ENCODE results near the gene CACNB1.

Gene CACNB1

GRCh38 chr17:39126436-39126835 lies 71.0 kb downstream of the CACNB1 start:
- DNase-seq (ENCODE audit: low read depth in 4 of 4, low spot score in 1 of 4) = no peak

DNA sequence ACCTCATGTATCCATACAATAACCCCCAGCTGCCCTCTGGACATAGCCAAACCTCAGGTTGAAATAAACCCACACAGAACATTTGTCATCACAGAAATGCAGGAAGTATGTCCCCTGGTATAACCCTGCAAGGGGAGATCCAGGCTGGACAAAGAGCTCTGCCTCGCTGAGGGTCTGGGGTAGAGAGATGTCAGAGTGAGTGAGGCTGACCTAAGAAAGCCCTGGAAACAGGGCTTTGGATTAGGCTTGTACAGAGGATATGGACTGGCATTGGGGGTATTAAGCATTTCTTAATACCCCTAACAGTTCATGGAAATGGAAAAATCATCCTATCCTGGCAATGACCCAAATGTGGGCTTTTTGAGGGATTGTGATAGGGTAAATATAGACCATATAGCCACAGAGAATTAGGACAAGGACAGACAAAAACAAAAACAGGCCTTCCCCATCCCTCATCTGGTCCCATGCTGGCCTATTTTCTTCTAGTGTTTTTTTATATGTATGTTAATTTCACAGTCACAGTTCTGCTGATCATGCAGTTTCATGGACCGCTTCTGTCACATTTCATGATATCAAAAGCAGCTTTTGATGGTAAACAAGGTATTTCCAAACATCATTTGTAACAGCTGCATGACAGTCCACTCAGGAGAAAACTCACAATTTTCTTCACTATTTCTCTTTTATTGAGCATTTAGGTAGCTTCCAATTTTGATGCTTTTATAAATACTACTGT lies 72.2 kb downstream of the CACNB1 start:
- DNase-seq (ENCODE audit: low read depth in 4 of 4, low spot score in 1 of 4) = no peak

DNA sequence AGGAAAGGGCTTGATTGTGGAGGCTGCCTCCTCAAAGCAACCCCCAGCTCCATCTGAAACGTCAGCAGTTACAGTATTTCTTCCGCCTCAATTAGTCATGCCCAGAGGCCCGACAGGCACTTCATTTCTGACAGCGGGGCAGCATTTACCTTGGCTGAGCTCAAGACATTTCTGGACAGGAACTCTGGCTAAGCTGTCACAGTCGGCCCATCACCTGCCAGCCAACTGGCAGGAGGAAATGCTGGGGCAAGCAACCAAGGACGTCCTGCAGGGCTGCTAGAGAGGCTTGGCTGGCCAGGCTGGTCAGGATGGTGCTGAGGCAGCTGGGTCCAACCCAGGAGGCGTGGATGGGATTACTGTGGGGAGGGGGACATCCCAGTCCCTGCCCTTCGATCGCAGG lies 73.8 kb downstream of the CACNB1 start:
- no peak for DNase-seq (ENCODE audit: low read depth in 4 of 4, low spot score in 1 of 4)

Measured in stimulated activated CD4-positive, alpha-beta T cell treated with anti-CD3 and anti-CD28 coated beads, Interleukin-1b, Interleukin-23, amount 100 ng/mL, for 24 hours (primary cell).